Stomach (tissue), 9 donors: ENCODE data around the gene CRELD1. TPM values are rescaled to one million over a fixed set of nuclear protein-coding genes. Genes with fewer than 3 reads are reported as not detected.

Source experiments
- DNase-seq, 2 donors: peaks; one replicate each; pipeline versions ENCODE4 v3.0.0 to v3.0.0-alpha.2; 2013 to 2019
- H3K27ac ChIP-seq, 5 donors: fragments of 200-600 bp in 4 of 5; sonication (generic) in 4 of 5; one replicate each; pipeline ENCODE4 v1.5.1; 2013 to 2019; ENCODE audit warnings: mild to moderate bottlenecking in 1 of 5, moderate library complexity in 1 of 5
- H3K27me3 ChIP-seq, 3 donors: fragments of 200-600 bp; sonication (generic); one replicate each; pipeline ENCODE4 v1.5.1; 2017 to 2019; ENCODE audit warnings: mixed run types in 1 of 3
- H3K36me3 ChIP-seq, 4 donors: fragments of 200-600 bp; sonication (generic); 1 replicate in 3 of 4; 2 replicates in 1 of 4; pipeline ENCODE4 v1.5.1; 2016 to 2019
- H3K4me1 ChIP-seq, 4 donors: fragments of 200-600 bp; sonication (generic); one replicate each; pipeline ENCODE4 v1.5.1; 2016 to 2019
- H3K4me3 ChIP-seq, 4 donors: fragments of 200-600 bp; sonication (generic) in 3 of 4; one replicate each; pipeline ENCODE4 v1.5.1; 2016 to 2019; ENCODE audit warnings: mild to moderate bottlenecking in 1 of 4
- H3K9me3 ChIP-seq, 4 donors: fragments of 200-600 bp; sonication (generic); one replicate each; pipeline ENCODE4 v1.5.1; 2016 to 2019
- EP300 ChIP-seq: sonication (generic); formaldehyde crosslinking; IDR thresholded peaks from one replicate; pipeline ENCODE4 v1.6.1; 2017; ENCODE audit warnings: antibody characterized with exemption
- POLR2A ChIP-seq, 4 donors: fragments of 450-650 bp; IDR thresholded peaks; one replicate each; pipeline ENCODE4 v1.6.1; 2016; ENCODE audit warnings: antibody characterized with exemption in 4 of 4, control low read depth in 2 of 4, mild to moderate bottlenecking in 1 of 4, moderate library complexity in 1 of 4
- POLR2AphosphoS5 ChIP-seq, 3 donors: sonication (generic); formaldehyde crosslinking; IDR thresholded peaks; one replicate each; pipeline ENCODE4 v1.6.1; 2016; ENCODE audit warnings: antibody characterized with exemption in 3 of 3
- WGBS, 5 donors: extraction: QIAGEN DNeasy Blood & Tissue Kit in 3 of 5; methylation state at CpG; one replicate each; pipeline versions ENCODE4 v1.1.5 to v1.1.7; 2013 to 2018; 5-methylcytosine and 5-hydroxymethylcytosine counted together
- intact Hi-C: fragments of 100-400 bp; cut with DNase I; formaldehyde crosslinking; loops from one replicate; pipeline ENCODE4 v1.15.1; 2023; ENCODE audit warnings: low total_unique reads
- polyA plus RNA-seq, 3 donors: library from polyadenylated mRNA; stranded (reverse); fragments of 200-250 nt; gene quantifications; one replicate each; pipeline ENCODE4 v1.2.3, GENCODE V29; 2013
- total RNA-seq, 5 donors: library from RNA; depleted of rRNA; stranded (reverse); fragments of >200 nt; gene quantifications; one replicate each; pipeline versions ENCODE4 v1.1.0 to v1.2.3, GENCODE V29; 2014 to 2016
- TF ChIP-seq, protein P1 (sequence below), 7 experiments: fragments of 450-650 bp in 4 of 7; fragments of 200-600 bp in 3 of 7; sonication (generic) in 3 of 7; IDR thresholded peaks; one replicate each; pipeline ENCODE4 v1.5.1; 2016 to 2019; ENCODE audit warnings: antibody characterized with exemption in 7 of 7, control low read depth in 2 of 7, mild to moderate bottlenecking in 1 of 7
- donor health status: healthy with polysubstance abuse.
- donor health status: Bipolar disorder and iron deficiency.
- donor health status: healthy.

Gene CRELD1
- total and polyA plus RNA-seq, 8 donors = 6.2 to 71.5 (median 22.7) TPM

DNA sequence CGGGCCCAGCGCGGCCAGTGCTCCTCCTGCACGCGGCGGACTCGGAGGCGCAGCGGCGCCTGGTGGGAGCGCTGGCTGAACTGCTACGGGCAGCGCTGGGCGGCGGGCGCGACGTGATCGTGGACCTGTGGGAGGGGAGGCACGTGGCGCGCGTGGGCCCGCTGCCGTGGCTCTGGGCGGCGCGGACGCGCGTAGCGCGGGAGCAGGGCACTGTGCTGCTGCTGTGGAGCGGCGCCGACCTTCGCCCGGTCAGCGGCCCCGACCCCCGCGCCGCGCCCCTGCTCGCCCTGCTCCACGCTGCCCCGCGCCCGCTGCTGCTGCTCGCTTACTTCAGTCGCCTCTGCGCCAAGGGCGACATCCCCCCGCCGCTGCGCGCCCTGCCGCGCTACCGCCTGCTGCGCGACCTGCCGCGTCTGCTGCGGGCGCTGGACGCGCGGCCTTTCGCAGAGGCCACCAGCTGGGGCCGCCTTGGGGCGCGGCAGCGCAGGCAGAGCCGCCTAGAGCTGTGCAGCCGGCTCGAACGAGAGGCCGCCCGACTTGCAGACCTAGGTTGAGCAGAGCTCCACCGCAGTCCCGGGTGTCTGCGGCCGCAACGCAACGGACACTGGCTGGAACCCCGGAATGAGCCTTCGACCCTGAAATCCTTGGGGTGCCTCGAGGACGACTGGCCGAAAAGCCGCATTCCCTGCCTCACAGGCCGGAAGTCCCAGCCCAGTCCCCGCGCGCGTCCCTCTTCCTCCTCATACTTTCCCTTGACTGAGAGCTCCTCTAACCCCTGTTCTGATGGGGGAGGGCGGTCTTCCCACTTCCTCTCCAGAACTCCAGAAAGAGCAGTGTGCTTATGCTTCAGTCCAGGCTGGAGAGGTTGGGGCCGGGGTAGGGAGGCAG is 18.1 kb upstream of the CRELD1 start:
- H3K9me3 ChIP-seq = no peaks in the 10 kb centered on the region
- TF ChIP-seq POLR2AphosphoS5 (IDR thresholded peaks at IDR 0.05) (peak in 1 of 3 donors; percentile 49), POLR2A (IDR thresholded peaks at IDR 0.05) (no peak), EP300 (no peak)
- TF ChIP-seq, protein P1, sequence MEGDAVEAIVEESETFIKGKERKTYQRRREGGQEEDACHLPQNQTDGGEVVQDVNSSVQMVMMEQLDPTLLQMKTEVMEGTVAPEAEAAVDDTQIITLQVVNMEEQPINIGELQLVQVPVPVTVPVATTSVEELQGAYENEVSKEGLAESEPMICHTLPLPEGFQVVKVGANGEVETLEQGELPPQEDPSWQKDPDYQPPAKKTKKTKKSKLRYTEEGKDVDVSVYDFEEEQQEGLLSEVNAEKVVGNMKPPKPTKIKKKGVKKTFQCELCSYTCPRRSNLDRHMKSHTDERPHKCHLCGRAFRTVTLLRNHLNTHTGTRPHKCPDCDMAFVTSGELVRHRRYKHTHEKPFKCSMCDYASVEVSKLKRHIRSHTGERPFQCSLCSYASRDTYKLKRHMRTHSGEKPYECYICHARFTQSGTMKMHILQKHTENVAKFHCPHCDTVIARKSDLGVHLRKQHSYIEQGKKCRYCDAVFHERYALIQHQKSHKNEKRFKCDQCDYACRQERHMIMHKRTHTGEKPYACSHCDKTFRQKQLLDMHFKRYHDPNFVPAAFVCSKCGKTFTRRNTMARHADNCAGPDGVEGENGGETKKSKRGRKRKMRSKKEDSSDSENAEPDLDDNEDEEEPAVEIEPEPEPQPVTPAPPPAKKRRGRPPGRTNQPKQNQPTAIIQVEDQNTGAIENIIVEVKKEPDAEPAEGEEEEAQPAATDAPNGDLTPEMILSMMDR (IDR thresholded peaks at IDR 0.05) = peak in 3 of 7 experiments; percentile 33 to 46 (median 36)
- H3K27me3 ChIP-seq = no peaks in the 10 kb centered on the region
- 0 to 4% (median 2%) methylated on average over 46 to 99 of the region's 99 CpGs for WGBS, 5 donors
- peak overlapping the region; percentile 84 to 94 (median 90) for H3K27ac ChIP-seq
- DNase-seq = peak; percentile 76 to 91
- intact Hi-C loops = loop anchor here (10.0 kb wide), 1 partner anchor 71 kb away; the partner anchor contains the start of gene RPUSD3
- peaks cover 44 to 76% (median 64%) of the 10 kb centered on the region in 4 donors for H3K4me1 ChIP-seq
- H3K4me3 ChIP-seq = peak overlapping the region; percentile 58 to 68 (median 63)
- peaks cover 0 to 21% (median 21%) of the 10 kb centered on the region in 4 donors for H3K36me3 ChIP-seq

DNA sequence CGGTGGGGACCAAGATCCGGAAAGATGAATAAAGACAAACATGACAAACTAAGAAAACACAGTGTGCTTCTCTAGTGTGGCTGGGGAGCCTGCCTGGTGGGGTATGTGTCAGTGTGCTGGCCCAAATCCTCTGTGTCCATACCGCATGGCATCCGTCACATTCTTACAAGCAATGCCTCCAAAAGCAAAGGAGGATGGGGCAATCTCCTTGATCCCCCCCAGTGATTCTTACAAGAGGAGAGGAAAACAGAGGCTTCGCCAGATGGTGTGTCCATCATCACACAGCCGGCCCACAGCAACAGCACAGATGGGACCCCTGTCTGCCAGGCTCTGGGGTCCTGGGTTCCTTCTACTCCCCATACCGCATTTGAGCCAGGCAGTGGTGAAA is 17.3 kb upstream of the CRELD1 start:
- 46 to 67% (median 54%) methylated on average over 6 to 7 of the region's 7 CpGs for WGBS, 5 donors
- intact Hi-C loops = loop anchor here (10.0 kb wide), 1 partner anchor 72 kb away; the partner anchor contains the start of gene RPUSD3
- Histone ChIP-seq H3K27ac (peak overlapping the region; percentile 28 to 94 (median 90)), H3K36me3 (peaks cover 0 to 23% (median 20%) of the 10 kb centered on the region in 4 donors), H3K4me3 (peak overlapping the region; percentile 58 to 68 (median 63)), H3K9me3 (no peaks in the 10 kb centered on the region), H3K27me3 (no peaks in the 10 kb centered on the region), H3K4me1 (peaks cover 44 to 74% (median 64%) of the 10 kb centered on the region in 4 donors)
- TF ChIP-seq POLR2A (IDR thresholded peaks at IDR 0.05) (no peak), POLR2AphosphoS5 (IDR thresholded peaks at IDR 0.05) (peak in 1 of 3 donors; percentile 15)
- peak in 1 of 2 donors; percentile 39 for DNase-seq

DNA sequence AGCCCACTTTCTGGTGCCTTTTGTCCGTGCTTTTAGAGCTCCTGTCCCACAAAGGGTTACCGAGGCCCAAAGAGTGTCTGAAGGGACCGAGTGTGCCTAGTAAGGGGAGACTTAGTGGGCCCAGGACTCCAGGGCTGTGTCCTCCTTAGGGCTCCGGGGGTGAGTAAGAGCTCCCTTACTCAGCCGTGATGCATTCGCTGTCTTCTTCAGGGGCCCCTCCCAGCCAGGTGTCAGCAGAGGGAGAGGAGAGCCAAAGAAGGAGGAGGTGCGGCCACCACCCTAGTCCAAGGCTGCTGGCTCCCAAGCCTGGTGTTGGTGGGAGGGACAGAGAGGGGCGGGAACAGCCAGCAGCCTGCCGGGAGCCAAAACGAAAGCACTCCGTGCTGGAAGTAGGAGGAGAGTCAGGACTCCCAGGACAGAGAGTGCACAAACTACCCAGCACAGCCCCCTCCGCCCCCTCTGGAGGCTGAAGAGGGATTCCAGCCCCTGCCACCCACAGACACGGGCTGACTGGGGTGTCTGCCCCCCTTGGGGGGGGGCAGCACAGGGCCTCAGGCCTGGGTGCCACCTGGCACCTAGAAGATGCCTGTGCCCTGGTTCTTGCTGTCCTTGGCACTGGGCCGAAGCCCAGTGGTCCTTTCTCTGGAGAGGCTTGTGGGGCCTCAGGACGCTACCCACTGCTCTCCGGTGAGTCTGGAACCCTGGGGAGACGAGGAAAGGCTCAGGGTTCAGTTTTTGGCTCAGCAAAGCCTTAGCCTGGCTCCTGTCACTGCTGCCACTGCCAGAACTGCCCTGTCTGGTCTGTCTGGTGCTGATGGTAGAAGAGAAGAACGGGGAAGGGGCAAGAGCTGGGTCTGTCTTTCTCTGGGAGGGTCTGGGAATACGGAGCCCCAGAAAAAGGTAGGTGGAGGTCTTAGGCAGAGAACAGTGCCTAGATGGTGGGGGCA is 16.6 kb upstream of the CRELD1 start, which contains the start of gene IL17RC:
Gene IL17RC (plus strand): TSS at position 365 of the 947 bp plus-strand sequence. CDS start 218 bp downstream, at position 583.
- peaks cover 44 to 68% (median 61%) of the 10 kb centered on the region in 4 donors for H3K4me1 ChIP-seq
- peak; percentile 88 to 96 for DNase-seq
- peak within 1 kb of the TSS; percentile 58 to 68 (median 63) for H3K4me3 ChIP-seq
- no peaks in the 10 kb centered on the region for H3K9me3 ChIP-seq
- H3K36me3 ChIP-seq = peaks cover 0 to 17% (median 15%) of the 10 kb centered on the region in 4 donors
- peak within 1 kb of the TSS; percentile 84 to 94 (median 90) for H3K27ac ChIP-seq
- intact Hi-C loops = loop anchor here (10.0 kb wide), 1 partner anchor 72 kb away; the partner anchor contains the start of gene RPUSD3
- WGBS, 5 donors = 7 to 14% (median 10%) methylated on average over 9 to 19 of the region's 19 CpGs
- TF ChIP-seq, protein P1 (IDR thresholded peaks at IDR 0.05) = no peak
- TF ChIP-seq POLR2AphosphoS5 (IDR thresholded peaks at IDR 0.05) (peak; percentile 31 to 84 (median 76)), EP300 (no peak), POLR2A (IDR thresholded peaks at IDR 0.05) (no peak)
- no peaks in the 10 kb centered on the region for H3K27me3 ChIP-seq

DNA sequence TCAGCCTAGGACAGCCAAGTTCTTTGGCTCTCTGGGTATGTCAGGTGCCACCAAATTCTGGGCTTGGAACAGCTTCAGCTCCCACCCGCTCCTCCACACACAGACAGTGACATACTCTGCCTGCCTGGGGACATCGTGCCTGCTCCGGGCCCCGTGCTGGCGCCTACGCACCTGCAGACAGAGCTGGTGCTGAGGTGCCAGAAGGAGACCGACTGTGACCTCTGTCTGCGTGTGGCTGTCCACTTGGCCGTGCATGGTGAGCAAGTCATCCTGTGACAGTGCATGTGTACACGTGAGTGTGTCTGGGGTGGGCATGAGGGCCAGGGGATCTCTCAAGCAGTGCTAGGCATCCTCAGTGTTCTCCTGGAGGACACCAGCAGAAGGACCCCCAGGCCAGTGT is 15.8 kb upstream of the CRELD1 start:
- peaks cover 44 to 59% (median 55%) of the 10 kb centered on the region in 4 donors for H3K4me1 ChIP-seq
- H3K9me3 ChIP-seq = no peaks in the 10 kb centered on the region
- TF ChIP-seq EP300 (no peak), POLR2AphosphoS5 (IDR thresholded peaks at IDR 0.05) (no peak), POLR2A (IDR thresholded peaks at IDR 0.05) (no peak)
- TF ChIP-seq, protein P1 (IDR thresholded peaks at IDR 0.05) = no peak
- intact Hi-C loops = loop anchor here (10.0 kb wide), 1 partner anchor 73 kb away; the partner anchor contains the start of gene RPUSD3
- no peaks in the 10 kb centered on the region for H3K27me3 ChIP-seq
- 38 to 79% (median 61%) methylated on average over 3 to 10 of the region's 10 CpGs for WGBS, 5 donors
- DNase-seq = no peak
- peak overlapping the region; percentile 58 to 68 (median 63) for H3K4me3 ChIP-seq
- peak overlapping the region in 4 of 5 donors; percentile 90 to 94 (median 91) for H3K27ac ChIP-seq
- H3K36me3 ChIP-seq = peaks cover 0 to 20% (median 14%) of the 10 kb centered on the region in 4 donors
